GM19239 (cell line): Measurements from ENCODE around the gene RAD51B.
"Not testable (repeated sequence)": the region's sequence is repeated elsewhere in the genome, so short reads cannot be mapped to it uniquely, and the experiment has no call there.

Experiments
- DNase-seq: peaks from one replicate; pipeline ENCODE4 v3.0.0; 2011; ENCODE audit warnings: low spot score; ENCODE audit not compliant: insufficient read length
- FAIRE-seq: peaks from 2 replicates; lab custom pipeline; 2011; peaks lifted over from hg19 to GRCh38; lab: Jason Lieb, UNC

Gene RAD51B

DNA sequence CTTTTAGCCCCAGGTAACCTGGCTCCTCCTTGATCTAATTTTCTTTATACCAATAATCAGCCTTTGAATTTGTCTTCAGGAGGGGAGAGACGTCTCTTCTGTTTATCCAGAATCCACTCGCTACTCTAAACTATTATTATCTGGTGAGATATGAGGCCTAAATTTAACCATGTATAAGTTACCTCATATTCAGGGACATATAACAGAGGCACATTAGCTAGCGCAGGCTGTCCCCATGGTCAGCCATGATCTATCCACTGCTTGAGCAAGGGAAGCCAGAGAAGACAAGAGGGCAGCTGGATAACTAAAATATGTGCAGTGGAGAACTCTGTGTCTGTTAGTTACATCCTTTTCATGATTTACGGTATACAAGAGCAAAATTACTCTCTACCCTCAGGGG is 481.0 kb downstream of the RAD51B start:
- DNase-seq (no peak), FAIRE-seq (no peak)

DNA sequence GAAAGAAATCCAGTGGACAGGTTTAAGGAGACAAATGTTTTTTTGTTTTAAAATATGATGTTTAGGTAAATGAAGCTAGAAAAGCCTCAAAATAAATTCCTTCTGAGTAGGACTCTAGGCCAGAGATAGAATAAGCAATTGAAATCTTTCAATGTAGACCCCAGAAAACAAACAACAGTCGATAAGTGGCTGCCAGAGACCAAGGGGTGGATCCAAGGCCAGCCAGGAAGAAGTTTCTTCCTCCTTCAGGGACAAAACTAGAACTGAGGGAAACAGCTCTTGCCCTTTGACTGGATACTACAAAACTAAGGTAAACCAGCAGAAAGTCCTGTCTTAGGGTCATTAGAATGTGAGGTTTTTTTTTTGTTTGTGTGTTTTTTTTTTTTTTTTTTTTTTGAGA is 481.6 kb downstream of the RAD51B start:
- FAIRE-seq (no peak), DNase-seq (no peak)

DNA sequence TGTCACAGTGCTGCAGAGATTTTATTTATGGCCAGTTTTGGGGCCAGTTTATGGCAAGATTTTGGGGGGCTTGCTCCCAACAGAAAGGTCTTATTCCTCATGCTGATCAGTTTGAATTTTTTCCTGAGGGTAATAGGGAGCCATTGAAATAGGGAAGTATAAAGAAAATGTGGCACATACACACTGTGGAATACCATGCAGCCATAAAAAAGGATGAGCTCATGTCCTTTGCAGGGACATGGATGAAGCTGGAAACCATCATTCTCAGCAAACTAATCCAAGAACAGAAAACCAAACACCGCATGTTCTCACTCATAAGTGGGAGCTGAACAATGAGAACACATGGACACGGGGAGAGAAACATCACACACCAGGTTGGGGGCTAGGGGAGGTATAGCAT is 483.4 kb downstream of the RAD51B start:
- FAIRE-seq, DNase-seq: not testable (repeated sequence)

DNA sequence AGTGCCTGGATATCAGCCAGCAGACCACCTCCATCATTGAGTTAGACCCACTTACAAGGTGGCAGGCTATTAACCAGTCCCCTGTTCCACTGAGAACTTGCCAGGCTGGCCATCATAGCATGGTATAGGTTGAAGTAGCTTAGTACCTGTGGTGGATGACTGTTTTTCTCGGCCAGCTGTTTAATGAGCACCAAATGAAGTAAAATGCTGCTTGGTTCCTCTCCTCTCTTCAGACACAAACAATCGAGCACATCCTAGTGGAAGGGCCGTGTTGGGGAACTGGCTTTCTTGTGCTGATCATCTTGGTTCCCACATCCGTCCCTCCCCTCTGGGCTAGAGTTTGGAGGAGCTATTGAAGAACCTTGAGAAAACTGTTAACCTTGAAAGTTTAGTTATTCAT is 486.2 kb downstream of the RAD51B start:
- no peak for DNase-seq

DNA sequence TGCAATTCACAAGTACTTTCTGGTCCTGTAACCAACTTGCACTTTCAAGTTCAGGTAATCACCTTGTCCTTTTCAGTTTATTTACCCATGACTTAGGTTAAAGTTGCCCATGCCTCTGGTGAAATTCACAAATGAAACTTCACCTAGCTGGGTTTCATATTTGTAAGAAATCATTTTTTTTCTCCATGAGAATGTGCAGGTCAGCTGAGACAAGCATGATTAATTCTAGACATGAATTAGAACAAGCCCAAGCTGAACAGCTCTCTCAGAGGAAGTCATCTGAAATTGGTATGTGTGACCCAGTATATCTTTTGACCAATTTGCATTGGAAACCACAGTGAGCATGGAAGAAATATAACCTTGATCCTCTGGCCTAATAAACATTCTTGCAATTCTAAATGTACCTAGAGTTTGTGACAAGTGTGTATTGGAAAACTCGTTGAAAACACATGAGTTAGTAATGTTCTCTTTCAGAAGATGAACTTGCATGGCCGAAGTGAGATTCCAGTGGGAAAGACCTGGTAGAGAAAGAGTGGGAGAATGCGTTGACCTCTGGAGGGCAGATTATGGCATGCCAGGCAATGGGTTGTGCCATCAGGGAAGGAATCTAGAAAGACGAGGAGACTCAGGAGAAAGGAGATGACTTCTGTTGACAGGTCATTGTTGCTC is 486.8 kb downstream of the RAD51B start:
- DNase-seq (peak; percentile 31), FAIRE-seq (peak; percentile 93)

More for the DNA sequence above, 486.2 kb downstream of the RAD51B start:
- FAIRE-seq: peak; percentile 79

DNA sequence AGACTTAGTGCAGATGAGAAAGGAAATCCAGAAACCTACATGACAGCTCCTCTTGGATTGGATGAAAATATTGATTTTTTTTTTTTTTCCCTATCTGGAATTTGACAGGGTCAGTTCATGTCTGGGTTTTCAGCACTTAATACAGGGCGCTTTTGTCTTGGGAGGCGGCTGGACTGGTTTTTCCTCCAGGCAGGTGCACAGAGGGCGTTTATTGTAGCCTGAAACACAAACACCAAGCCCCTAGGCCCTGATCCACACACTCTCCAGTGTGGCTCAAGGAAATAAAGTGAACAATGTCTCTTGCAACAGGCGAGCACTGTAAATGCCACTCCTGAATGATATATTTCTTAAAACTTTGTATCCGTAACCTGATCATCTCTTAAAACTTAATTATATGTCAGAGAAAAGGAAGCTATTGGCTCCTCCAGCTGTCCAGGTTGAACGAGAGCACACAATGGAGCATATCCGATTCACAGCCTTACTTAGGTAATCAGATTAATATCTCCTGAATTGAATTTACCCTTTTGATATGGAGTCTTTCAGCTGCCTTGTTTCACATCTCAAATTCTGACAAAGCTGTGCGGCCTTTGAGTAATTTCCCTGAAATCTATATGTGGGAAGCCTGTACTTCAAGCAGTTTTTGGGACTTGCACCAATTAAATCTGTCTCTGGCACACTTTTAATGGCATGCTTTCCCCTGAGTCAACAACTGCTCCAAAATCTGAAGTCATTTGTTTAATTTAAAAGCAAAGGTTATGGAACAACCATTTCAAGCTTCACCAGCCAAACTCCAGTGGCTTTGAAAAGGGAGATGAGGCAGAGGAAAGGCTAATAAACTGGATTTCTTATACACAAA is 487.6 kb downstream of the RAD51B start:
- DNase-seq: no peak
- no peak for FAIRE-seq

DNA sequence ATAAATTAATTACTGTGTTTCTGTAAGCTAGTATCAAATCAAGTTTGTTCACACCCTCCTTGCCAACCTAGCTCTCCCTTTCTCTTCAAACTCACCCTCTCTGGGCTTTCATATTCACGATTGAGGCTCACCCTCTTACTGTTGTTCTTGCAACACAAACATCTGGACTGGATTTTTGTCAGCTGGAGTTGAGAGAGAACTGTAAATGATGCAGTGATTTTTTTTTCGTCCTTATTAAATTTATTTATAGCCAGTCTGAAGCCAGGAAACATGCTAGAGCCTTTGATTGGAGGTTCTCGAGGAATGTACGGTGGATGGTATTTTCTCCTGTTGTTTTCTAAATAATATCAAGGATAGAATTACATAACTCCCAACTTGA is 488.2 kb downstream of the RAD51B start:
- no peak for DNase-seq
- FAIRE-seq: peak; percentile 80

DNA sequence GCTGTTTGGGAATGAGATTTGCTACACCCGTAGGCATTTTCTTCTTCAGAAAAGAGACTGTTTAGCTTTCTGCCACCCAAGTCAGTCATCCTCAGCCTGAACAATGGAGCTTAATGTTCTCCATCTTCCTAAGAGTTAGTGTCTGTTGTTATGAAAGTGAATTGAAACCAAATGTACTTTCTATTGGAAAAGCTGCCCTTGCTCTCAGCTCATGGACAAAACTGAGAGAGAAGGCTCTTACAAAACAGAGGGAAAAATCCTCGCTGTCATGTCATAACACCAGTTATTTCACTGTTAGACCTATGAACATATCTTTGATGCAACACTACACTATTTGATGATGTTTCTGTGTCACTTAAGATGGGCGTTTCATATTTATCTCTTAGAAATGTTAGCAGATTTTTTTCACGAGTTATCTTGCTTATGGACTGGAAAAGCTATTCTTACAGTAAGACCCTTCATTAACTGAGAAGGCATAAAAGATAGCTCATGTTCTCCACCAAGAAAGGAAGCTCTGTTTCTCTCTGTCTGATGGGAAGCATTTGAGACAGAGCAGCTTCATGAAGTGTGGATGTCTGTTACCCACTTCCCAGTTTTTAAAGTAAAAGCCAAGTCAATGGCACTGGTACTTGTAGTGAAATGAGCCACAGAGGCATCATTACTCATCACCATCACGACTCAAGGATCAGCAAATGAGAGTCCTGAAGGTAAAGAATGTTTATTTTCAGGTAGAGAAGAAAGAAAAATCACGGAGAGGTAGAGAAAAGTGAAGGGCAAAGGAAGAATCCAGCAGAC is 489.3 kb downstream of the RAD51B start:
- FAIRE-seq (peak; percentile 80), DNase-seq (no peak)

DNA sequence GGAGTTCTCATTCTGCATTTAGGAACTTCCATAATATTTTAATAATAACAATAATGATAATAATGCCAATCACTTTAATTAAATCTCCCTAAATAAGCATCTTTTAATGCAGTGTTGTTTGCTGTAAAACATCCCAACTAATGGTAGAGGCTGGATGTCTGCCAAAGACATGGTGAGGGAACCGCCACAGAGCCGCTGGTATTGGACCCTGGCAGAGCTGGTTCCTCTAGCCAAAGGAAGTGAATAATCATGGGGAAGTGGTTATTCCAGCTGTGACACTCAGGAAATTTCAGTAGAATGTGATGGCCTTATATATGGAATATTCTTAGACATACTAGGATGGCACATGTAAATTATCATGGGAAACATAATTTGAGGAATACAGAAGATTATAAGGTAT is 490.0 kb downstream of the RAD51B start:
- DNase-seq (no peak), FAIRE-seq (no peak)

DNA sequence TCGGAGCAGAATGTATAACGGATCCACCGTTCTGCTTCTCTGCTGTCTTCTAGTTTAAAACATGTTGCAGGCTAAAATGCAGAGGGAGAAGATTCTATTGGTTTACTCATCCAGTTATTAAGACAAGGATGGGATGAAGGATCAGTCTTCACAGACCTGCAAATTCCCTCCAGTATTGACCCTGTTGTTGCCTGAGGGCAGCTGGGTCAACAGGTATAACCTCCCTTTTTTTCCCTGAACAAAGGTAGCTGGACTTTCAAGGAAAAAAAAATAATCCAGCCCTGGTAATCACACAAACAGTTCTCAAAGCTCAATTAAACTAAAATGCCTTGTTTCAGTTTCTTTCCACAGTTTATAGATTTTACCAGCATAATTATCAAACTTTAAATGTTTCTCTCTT is 492.7 kb downstream of the RAD51B start:
- no peak for FAIRE-seq
- no peak for DNase-seq

DNA sequence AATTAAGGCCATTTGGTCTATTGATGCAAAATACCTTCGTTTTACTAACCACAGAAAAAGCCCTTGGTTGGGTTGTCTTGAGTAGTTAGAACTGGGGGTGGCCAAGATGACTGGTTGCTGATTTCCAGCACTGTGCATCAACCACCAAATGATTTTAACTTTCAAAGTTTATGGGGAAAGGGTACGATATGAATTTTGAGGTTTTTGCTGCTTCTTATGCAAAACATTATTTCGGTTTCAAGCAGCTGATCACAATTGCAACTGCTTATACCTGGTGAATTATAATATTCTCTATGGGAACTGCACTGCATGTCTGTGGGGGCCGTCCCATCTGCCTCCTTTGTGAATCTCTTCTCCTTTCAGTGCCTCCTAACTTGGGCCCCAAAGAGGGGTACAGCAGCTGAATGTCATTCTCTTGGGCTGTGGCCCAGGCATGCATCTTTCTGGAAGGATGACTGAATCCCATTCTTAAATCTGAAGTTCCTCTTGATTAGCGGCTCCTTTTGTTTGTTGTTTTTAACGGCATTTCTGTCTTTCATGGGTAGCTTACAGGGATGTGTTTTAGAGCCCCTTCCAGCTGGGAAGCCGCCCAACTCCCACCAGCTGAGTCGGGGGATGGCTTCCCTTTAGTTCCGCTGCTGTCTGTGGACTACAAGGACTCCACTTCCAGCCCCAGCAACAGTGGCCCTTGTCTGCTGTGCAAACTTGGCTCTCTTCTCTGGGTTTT is 493.5 kb downstream of the RAD51B start:
- peak; percentile 100 for FAIRE-seq
- peak; percentile 45 for DNase-seq

DNA sequence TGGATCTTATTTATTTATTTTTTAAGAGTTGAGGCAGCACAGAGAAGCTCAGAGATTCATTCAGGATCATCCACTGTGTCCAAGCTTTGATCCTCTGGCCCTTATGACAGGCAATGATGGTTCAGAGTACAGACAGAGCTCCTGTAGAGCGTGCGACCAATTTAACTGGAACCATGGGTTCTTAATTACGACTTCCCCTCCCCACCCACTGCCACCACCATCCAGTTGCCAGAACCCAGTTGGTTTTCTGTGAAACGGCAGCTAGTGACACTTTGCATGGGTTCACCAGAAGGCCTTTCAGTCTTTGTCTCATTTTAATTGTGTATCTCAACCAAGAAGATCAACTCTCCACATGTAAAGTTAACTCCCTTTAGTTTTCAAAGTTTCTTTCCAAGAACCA is 495.1 kb downstream of the RAD51B start:
- DNase-seq (no peak), FAIRE-seq (no peak)

DNA sequence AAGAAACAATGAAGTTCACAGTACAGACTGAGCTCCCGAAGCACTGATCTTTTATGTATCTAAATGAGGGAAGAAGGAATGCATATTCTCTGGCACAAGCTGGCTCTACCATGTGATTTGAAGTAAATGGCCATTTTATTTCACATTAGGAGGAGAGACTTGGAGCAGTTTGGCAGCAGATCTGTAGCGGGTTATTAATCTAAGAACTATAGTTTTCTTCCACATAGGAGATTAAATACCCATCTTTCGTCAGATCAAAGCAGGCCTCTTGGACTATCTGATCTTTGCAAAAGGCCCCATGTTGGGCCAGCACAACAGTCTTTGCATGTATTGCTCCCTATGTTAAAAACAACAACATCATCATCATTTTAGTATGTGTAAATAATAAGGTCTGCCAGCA is 495.5 kb downstream of the RAD51B start:
- peak; percentile 49 for FAIRE-seq
- DNase-seq: no peak

DNA sequence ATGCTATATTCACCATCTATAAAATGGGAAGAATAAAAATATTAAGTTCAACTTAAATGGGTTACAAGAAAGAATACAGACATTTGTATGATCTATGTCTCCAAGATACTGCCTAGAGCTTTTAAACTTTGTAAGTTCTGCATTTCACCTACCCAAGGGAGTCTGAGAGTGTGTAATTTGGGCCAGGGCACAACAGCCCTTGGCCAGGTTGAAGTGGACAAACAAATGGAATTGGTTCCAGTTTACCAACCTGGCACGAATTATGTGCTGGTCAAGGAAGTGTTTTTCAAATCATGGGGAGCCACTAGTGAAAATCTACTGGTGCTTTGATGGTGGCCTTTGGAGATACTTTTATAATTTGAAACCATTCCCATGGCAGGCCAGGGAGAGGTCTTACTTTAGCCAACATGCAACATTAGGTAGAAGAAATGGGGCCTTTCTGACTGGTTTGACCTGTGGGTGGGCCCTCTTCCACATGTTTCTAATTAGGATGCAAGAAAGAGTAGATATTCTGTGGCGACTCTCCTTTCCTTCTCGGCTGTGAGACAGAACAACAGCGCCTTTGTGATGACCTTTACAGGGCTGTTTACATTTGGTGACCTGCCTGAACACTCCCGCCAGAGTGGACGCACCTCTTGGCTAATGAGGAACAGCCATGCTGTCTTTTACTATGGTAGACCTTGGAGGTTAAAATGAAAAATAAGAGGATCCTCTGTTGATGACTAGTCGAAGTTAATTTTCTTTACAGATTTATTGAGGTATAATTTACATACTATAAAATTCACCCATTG is 496.7 kb downstream of the RAD51B start:
- FAIRE-seq (peak; percentile 4), DNase-seq (no peak)

DNA sequence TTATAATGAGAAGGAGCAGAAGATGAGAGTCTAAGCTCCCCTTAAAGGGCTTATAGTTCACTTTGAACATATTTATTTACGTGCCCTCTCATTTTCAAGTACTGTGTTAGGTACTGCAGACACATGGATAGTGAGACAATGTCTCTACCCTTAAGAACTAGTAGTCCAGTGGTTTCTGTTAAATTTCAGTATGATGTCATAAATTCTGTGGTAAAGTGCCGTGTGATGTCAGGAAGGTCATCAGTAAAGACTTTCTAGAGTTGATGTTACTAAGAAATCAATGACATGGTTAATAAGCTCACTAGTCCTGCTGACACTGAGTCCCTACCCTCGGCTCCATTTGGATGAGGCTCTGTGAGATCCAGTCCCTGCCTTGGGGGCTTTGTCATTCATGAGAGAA is 497.7 kb downstream of the RAD51B start:
- DNase-seq (no peak), FAIRE-seq (no peak)

DNA sequence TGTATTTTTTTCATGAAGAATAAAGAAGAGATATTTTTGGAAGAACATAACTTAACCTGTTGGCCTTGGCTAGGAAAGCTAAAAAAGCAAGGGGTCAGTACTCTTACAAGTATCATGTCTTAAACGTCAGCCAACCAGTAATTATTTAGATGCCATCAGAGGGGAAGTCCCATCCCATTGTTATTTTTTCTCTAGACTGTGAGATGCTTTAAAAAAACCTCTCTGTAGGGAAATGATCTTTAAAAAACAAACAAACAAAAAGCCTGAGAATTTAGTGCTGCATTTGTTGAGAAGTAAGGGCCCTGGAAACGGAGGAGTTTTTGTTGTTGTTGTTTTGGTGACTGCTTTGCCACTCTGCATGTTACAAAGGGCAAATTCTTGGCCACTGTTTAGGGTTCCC is 499.2 kb downstream of the RAD51B start:
- no peak for DNase-seq
- FAIRE-seq: no peak

DNA sequence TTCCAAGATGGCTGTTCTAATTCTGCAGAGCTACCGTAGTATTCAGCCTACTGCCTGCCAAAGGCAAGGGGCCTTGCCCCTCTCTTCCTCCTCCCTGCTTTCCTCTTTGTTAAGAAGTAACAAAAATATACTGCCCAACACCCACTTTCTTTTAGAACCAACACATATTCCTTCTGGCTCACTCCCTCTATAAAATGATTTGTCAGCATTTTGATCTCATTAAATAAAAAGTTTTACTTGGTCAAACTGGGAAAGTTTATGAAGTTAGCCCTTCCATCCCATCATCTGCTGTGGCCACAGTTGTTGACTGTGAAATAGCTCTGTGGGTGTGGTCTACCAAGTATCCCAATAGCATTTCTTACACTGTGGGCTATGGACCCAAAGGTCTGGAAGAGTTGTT is 500.9 kb downstream of the RAD51B start:
- no peak for FAIRE-seq
- DNase-seq: no peak

DNA sequence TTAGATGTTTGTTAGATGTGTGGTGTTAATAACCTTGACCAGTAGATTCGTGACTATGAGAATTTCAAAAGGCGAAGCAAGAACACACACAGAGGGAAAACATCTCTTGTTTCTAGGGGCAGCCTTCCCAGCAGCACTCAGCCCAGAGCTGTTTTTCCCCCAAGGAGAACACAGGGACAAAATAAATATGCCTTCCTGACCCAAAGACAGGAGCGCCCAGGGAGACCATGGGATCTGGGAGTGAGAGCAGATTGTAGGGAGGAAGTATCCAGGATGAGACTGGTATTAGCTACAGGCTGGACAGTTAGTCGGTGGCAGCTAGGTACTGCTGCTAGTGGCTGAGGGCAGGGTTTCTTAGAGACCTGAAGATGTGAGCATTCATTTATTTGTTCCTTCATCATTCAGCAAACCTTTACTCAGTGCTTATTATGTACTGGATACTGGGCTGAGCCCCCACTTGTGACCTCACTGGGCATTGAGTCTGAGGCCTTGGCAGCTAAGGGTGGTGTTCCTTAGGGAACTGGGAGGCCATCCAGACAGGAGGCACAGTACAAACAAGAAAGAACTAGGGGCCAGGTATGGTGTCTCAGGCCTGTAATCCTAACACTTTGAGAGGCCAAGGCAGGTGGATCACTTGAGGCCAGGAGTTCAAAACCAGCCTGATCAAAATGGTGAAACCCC is 503.5 kb downstream of the RAD51B start:
- DNase-seq: no peak
- no peak for FAIRE-seq

DNA sequence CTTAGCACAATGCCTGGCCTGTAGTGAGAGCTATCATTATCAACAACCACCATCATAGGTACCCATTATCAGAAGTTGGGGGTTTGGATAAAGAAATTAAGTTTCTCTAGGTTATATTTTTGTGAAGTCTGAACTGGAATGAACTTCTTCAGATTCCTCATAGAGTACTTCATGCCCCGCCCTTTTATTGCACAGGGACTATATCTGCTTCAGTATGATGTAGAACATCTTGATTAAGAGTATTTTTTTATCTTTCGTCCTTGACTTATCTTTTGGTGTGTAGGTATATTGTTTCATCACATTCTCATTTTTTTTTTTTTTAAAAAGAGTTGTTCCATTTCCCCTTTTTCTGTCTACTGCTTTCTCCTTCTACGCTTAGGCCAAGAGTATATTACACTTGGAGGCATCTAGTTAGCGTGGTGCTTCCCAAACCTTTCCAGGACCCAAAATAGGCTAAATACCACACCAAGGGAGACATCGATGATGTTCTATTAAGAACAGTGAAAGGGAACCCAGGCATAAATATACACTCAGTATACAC is 505.8 kb downstream of the RAD51B start:
- no peak for FAIRE-seq

More for the DNA sequence above, 505.8 kb downstream of the RAD51B start:
- DNase-seq: no peak
